HG03439 (cell line): ENCODE results near the gene MAN2C1.
"Not testable (repeated sequence)": the region's sequence is repeated elsewhere in the genome, so short reads cannot be mapped to it uniquely, and the experiment has no call there.

ENCODE experiments used
- ATAC-seq: cut with Tn5 transposase; IDR thresholded peaks from one replicate; pipeline ENCODE4 v1.9.1; 2021; ENCODE audit warnings: mild to moderate bottlenecking, moderate library complexity; ENCODE audit not compliant: unreplicated experiment

Gene MAN2C1

DNA sequence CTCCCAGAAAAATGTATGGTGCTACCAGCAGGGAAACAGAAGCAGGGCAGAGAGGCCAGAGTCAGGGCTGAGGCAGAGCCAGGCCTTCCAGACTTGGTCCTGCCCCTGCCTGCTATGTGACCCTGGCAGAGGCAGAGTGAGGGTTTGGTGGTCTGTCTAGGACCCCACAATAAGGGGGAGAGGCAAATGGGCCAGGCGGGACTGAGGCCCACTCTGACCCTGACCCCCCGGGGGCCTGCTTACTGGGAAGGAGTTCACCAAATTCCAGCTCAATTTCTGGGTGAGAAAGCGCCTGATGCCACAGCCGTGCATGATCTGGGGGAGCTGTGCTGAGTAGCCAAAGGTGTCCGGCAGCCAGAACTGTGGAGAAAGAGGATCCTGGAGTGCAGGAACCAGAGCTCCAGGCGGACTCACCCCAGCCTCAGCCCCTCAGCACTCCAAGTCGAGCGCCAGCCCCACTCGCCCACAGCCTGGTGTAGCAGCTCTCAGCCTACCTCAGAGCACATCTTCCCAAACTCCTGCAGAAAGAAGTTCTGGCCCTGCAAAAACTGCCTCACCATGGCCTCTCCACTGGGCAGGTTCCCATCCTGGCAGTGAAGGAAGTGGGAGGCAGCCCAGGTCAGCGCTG is 6.9 kb downstream of the MAN2C1 start:
- ATAC-seq = no peak

DNA sequence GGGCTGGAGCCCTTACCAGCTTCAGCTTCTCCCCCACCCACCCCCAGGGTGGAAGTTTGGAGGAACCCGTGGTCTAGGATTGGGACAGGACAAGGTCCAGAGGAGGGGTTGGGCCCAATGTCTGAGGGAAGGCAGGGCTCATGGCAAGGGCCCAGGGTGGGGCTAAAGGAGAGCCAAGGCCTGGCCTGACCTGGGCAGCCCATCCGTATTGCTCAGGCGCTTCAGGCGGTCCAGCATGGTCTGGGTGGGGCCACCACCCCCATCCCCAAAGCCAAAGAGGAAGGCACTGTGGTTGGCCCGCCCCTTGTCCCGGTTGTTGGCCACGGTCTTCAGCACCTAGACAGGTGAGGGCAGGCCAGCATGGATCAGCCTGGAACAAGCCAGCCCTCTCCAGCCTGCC is 7.6 kb downstream of the MAN2C1 start:
- no peak for ATAC-seq

DNA sequence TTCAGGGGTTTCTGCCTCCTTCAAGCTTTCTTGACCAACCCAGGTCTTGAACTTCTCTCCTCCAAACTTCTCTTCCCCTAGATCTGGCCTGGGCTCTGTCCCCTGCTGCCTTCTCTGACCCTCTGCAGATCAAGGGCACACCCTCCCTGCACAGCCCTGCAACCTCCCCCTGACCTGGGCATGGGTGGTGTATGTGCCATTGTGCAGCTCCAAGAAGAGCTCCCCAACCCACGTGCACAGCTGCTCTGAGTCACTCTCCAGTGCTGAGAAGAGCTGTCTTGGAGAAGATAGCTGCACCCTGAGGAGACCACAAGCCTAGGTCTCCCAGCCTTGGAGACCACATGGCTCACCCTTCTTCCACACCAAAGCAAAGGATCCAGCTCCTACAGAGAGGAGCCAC is 8.0 kb downstream of the MAN2C1 start:
- ATAC-seq = no peak

DNA sequence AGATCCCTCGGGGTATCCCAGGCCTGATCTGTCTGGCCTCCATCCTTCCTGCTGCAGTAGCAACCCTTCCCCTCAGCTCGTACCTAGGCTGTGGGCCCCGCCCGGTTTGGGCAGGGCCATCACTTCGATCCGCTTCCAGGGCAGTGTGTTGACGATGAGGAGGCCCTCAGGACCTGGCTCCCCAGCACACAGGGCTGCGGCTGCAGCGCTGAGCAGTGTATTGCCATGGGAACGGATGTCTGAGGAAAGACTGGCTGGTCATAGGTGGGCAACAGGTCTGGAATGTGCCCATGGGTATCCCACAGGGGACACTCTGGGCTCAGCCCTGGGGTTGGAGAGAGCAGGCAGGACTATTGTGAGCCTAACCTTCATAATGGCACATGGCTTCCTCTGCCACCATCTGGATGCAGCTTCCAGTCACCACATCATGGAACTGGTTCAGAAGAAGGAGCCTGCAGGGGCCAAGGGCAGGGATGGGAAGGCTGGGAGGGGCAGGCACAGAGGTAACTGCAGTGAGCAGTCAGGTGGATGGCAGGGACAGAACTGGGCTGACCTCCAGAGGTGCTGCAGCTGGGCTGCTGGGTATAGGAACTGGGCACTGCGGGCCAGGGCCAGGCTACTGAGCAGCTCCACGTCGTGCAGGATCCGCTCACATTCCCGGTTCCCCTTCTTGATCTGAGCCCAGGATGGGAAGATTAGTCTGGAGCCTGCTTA is 8.7 kb downstream of the MAN2C1 start:
- ATAC-seq = no peak

DNA sequence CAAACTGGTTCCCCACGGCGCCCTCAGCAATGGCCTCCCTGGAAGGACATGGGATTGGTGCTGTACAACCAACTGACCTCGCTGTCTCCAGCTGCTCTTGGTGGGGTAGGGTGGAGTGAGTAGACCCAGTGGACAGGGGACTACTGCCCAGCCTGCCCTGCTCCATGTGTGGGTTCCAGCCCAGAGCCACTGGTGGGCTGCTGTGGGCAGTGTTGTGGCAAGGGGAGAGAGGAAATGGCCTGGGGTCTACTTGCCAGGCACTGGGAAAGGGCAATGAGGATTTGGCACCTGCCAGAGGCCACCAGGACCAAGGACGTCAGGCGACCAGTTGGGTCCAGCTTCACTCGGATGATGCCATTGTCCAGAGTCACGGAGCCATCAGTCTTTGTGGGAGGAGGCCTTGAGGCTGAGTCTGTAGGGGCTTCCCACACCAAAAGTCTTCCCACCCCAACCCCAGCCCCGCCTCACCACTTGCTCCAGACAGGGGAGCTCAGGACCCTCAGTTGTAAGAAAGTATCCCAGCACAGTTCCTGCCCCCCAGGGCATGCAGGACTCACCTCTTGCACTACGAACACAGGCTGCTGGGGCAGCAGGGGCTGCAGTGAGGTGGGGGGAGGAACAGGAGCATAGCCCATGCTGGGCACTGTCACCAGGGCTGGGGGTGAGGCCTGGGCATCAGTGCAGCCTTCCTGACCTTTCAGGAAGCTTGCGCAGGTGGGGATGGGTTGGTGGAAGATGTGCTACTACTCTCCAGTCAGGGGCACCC is 9.5 kb downstream of the MAN2C1 start:
- no peak for ATAC-seq

DNA sequence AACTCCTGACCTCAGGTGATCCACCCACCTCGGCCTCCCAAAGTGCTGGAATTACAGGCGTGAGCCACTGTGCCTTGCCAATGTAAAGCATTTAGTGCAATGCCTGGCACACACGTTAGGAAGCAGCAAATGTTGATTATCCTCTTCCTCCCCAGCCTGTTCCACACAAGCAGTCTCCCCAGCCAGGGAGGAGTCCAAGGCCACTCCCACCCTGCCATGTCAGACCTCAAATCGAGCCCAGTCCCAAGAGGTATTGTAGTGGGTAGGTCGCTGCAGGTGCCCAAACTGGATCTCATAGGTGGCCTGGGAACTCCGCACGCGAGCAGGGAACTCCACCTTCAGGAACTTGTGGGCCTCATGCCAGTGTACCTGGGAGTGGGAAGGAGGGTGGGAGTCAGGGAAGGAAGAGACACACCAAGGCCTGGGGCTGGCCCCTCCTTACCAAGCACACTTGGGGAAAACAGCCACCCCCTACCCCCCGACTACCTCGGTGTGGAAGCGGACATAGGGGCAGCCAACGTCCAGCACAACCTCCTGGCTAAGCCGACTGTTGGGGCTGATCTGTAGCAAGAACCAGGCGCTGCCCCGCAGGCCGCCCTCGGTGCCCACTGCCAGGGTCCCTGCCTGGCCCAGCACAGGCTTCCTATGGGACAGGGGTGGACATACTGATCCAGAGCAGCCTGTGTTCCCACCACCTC is 10.3 kb downstream of the MAN2C1 start:
- no peak for ATAC-seq

DNA sequence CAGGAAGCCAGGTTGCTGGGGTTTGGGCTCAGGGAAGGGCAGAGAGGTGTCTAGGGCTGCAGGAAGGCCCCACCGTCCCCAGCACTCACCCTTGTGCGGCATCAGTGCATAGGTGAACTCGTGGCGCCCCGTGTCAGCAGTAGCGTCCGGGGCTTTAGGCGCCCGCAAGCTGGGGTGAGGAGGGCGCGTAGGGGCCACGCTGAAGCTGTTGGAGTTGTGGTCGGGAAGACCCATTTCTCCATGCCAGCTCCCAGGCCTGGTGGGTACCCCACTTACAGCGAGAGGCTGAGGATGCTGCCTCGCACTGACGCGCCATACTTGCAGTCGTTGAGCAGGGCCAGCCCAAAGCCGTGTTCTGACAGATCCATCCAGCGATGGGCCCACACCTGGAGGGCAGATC is 11.9 kb downstream of the MAN2C1 start:
- no peak for ATAC-seq

DNA sequence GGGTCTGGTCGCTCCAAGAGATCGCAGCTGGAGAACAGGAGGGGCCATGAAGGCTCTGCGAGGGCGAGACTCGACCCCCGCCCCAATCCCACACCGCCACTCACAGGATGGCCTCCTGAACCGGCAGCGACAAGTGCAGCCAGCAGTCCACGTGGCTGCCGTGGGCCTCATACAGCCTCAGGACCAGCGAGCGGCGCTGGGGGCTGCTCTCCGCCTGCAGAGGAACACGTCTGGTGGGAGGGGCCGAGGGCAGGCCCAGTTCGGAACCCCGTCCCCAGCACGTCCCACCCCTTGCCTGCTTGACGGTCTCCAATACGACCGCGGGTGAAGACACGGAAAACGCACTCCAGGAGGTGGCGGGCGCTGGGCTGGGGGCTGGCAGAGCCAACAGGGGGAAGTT is 12.4 kb downstream of the MAN2C1 start:
- ATAC-seq = no peak

DNA sequence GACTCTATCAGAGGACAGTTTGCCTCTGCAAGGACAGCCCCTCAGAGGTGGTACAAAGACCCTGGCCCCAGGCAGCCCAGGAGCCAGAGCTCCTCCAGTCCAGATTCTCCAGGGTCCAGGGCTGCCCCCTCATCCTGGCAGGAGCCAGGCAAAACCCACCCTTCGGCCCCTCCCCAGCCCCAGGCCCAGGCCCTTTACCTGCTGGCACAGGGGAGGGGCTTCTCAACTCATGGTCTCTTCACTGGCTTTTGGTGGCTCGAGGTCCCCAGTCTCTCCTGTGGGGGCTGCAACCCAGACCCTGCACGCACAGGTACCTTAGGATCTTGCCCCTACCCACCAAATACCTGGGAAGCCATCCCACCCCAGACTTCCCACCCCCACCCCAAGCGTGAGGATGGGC is 13.0 kb downstream of the MAN2C1 start:
- ATAC-seq = no peak

DNA sequence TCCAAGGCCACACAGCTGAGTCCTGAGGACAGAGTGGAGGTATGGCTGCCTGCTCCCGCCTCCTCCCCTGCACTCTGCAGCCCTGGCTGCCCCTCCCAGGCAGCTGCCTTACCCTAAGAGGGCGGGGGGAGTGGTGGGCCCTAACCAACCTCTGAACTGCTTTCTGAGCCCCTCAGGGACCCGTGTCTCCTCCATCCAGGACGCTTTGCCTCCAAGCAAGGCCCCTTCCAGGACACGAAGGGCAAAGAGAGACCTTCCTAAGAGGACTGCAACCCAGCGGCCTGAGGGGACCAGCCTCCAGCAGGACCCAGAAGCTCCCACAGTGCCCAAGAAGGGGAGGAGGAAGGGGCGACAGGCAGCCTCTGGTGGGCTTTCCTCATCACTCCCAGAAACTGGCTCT is 14.0 kb downstream of the MAN2C1 start:
- no peak for ATAC-seq

DNA sequence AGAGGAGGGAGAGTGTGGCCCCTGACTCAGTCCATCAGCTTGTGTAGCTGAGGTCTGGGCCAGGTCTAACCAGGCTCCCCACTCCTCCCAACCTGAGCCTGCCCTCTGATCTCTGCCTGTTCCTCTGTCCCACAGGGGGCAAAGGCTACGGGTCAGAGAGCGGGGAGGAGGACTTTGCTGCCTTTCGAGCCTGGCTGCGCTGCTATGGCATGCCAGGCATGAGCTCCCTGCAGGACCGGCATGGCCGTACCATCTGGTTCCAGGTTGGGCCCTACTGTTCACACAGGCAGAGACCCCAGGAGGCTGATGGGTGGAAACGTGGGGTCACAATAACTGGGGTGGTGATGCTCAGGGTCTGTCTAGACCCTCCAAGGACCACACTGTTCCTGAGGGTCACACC is 14.8 kb downstream of the MAN2C1 start:
- ATAC-seq = no peak

DNA sequence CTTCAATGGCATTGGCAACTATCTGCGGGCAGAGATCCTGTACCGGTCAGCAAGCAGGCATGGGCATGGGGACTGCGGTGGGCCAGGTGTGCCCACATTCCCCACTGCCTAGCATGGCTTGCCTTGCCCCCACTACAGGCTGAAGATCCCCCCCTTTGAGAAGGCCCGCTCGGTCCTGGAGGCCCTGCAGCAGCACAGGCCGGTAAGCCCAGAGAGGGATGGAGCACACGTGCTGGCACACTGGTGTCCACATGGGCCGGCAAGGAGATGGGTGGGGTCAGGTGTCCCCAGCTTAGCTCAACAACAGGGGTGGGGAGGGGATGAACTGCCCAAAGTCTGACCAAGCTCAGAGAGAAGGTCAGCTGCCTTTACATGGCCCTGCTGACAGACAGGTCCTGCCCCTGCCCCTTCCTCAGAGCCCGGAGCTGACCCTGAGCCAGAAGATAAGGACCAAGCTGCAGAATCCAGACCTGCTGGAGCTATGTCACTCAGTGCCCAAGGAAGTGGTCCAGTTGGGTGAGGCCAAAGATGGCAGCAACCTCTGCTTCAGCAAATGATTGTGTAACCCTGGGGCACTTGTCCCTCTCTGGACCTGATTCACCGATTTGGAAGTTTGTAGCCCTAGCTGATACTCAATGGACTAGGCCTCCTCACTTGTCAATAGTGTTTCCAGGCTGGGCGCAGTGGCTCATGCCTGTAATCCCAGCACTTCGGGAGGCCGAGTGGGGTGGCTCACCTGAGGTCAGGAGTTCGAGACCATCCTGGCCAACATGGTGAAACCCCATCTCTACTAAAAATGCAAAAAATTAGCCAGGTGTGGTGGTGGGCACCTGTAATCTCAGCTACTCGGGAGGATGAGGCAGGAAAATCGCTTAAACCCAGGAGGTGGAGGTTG is 16.0 kb downstream of the MAN2C1 start:
- no peak for ATAC-seq

DNA sequence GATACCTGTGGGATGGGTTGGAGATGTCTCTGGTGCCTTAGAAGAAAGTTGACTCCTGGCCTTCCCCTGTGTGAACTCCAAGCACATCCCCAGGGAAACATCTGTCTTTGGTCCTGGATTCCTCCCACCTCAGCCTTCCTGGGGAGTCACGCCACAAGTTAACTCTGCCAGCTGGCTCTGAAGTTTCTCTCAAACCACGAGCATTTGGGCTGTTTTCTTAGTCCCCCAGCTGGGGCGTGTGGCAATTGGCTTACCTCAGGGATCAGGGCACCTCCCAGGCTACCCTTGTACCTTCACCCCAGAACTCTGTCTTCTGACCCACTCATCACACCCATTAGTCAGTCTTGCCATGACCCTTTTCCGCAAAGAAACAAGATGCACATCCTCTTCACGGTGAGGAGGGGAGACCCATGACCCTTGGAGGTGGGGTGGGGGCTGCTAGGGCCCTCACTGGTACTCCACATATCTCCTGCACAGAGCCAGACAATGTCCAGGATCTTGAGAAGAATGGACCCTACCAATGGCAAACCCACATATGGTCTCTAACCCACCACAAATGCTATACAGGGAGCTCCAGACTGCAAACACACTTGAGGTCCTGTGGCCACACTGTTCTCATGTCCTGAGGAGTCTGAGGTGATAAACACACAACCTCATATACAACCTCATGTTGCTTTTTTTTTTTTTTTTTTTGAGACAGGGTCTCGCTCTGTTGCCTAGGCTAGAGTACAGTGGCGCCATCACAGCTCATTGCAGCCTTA is 17.6 kb downstream of the MAN2C1 start:
- ATAC-seq = no peak

DNA sequence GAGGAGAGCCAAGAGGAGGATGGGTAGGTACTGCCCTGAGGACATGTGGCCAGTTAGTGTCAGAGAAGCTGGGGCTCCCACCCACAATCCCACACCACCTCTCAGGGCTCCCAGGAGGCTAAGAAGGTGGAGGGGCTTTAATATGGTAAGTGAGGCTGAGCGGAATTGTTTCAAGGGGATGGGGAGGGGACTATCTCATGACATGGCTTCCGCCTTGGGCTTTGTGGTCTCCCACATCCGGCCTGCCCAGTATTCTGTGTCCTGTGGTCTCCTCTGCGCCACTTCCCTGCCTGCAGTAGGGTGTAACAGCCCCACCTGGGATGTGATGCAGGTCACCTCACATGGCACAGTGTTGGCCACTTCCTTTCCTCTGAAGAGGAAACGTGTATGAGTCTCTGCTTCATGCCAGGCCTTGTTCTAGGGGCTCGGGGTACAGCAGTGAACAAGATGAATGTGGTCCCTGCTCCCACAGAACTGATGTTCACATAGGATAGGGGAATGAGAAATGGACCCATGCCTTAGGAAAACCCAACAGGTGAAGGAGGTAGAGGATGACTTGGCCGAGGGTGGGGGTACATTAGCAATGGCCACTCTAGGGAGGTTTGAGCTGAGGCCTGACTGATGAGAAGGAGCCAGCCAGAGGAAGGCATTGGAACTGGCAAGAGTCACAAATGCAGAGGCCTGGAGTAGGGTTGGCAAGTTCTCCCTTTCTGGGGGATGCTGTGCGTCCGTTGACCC is 18.4 kb downstream of the MAN2C1 start:
- ATAC-seq = no peak

DNA sequence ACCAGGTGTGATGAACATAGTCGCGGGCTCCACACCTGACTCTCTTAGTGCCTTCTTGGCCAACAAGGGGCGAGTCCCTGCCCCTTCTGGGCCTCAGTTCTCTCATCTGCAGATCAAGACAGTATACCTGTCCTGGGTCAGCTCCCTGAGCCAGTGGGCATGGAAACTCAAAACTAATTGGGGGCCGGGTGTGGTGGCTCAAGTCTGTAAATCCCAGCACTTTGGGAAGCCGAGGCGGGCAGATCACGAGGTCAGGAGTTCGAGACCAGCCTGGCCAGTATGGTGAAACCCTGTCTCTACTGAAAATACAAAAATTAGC is 19.1 kb downstream of the MAN2C1 start:
- not testable (repeated sequence) for ATAC-seq

DNA sequence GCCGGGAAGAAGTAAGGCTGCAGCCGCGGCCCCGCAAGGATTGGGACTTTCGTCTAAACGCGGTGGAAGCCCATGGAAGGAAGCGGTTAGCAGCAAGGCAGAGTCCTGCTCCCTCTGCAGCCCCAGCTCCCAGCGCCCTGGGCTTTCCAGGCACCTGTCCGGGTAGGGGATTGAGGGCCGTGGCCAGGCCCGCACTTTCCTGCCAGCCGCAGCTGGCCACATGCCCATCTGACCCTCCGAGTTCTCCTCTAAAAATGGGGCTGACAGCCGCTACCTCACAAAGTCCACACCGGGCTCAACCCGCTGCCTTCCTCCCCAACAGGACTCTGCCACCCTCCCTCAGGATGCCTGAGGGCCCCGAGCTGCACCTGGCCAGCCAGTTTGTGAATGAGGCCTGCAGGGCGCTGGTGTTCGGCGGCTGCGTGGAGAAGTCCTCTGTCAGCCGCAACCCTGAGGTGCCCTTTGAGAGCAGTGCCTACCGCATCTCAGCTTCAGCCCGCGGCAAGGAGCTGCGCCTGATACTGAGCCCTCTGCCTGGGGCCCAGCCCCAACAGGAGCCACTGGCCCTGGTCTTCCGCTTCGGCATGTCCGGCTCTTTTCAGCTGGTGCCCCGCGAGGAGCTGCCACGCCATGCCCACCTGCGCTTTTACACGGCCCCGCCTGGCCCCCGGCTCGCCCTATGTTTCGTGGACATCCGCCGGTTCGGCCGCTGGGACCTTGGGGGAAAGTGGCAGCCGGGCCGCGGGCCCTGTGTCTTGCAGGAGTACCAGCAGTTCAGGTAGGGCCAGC is 19.7 kb downstream of the MAN2C1 start:
- ATAC-seq = no peak

DNA sequence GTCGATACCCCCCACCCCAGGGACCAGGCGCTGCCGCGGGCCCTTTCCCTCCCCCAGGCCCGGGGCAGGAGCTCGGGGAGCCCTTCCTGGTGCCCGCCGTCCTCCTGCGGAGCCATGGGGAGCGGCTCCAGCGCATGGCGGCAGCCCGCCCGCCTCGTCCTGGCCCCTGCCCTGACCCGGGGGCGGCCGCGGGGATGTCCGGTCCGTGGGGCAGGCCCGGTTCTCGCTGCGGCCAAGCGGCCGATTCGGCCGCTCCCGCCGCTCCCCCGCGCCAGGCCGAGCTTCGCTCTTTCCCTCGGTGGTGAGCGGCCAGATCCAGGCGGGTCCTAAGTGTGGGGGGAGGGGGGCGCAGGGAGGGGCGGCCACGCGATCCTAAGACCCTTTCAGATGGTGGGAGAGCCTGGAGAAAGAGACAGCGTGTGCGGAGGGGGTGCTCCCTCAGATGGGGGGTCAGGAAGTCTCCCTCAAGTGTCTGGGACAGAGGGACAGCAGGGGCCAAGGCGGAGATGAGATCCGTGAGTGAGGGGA is 20.3 kb downstream of the MAN2C1 start:
- ATAC-seq = no peak
